K562 treated with DMSO at 1 percent for 12 hours (cell line): ENCODE measurements around the gene SS18. TPM values are rescaled to one million over a fixed set of nuclear protein-coding genes. Genes with fewer than 3 reads are reported as not detected.

Source experiments
- total RNA-seq: library from RNA; unstranded; fragments of 300-600 nt; gene quantifications from 2 replicates; pipeline ENCODE4 v1.2.3, GENCODE V29; 2022; ENCODE audit not compliant: insufficient read depth

Gene SS18, protein sequence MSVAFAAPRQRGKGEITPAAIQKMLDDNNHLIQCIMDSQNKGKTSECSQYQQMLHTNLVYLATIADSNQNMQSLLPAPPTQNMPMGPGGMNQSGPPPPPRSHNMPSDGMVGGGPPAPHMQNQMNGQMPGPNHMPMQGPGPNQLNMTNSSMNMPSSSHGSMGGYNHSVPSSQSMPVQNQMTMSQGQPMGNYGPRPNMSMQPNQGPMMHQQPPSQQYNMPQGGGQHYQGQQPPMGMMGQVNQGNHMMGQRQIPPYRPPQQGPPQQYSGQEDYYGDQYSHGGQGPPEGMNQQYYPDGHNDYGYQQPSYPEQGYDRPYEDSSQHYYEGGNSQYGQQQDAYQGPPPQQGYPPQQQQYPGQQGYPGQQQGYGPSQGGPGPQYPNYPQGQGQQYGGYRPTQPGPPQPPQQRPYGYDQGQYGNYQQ
- 24.9 and 80.6 TPM in 2 replicates for total RNA-seq

GRCh38 chr18:26090130-26091046 is at the start of gene SS18:
SS18 (minus strand) TSS chr18:26090613; CDS start chr18:26090569, 44 bp downstream.

GRCh38 chr18:26133652-26134051 is 43.2 kb upstream of the SS18 start, which contains the start of gene PSMA8:
PSMA8 (plus strand) TSS chr18:26133869; CDS start chr18:26133966, 97 bp downstream.

Other genes starting within 250 kb of the SS18 start
- not detected in 2 replicates for gene PSMA8, start 43.3 kb upstream of the SS18 start, total RNA-seq
- 1.8 and 4.8 TPM in 2 replicates for gene TAF4B, start 135.8 kb upstream of the SS18 start, total RNA-seq